GM12891 (cell line): ENCODE measurements around the gene FAM50B.

ENCODE experiments used
- DNase-seq: peaks from one replicate; pipeline ENCODE4 v3.0.0; 2011; ENCODE audit warnings: low spot score; ENCODE audit not compliant: insufficient read length
- FAIRE-seq: peaks from 2 replicates; lab custom pipeline; 2011; peaks lifted over from hg19 to GRCh38; lab: Jason Lieb, UNC
- PAX5 ChIP-seq: IDR thresholded peaks from 2 replicates; pipeline ENCODE4 v1.6.1; 2011; ENCODE audit warnings: low read length, moderate library complexity, mild to moderate bottlenecking; ENCODE audit not compliant: insufficient read depth, severe bottlenecking
- POLR2A ChIP-seq: IDR thresholded peaks from 2 replicates; pipeline ENCODE4 v1.6.1; 2011; ENCODE audit warnings: low read depth, low read length, control low read depth
- POLR2AphosphoS5 ChIP-seq: IDR thresholded peaks from 2 replicates; pipeline ENCODE4 v1.6.1; 2011; ENCODE audit warnings: low read depth, low read length, control low read depth
- POU2F2 ChIP-seq: IDR thresholded peaks from 2 replicates; pipeline ENCODE4 v1.6.1; 2011; ENCODE audit warnings: low read depth, mild to moderate bottlenecking, control low read depth, low read length, moderate library complexity
- SPI1 ChIP-seq: IDR thresholded peaks from 2 replicates; pipeline ENCODE4 v1.6.1; 2011; ENCODE audit warnings: low read depth, low read length, control low read depth
- TAF1 ChIP-seq: IDR thresholded peaks from 2 replicates; pipeline ENCODE4 v1.6.1; 2011; ENCODE audit warnings: low read depth, low read length, control low read depth

FAM50B gene

GRCh38 chr6:3819161-3820110, 29.7 kb upstream of the FAM50B start:
- no peak for FAIRE-seq

GRCh38 chr6:3820563-3820962, 28.6 kb upstream of the FAM50B start:
- TF ChIP-seq TAF1: no peak
- TF ChIP-seq POU2F2: no peak
- no peak for TF ChIP-seq POLR2A
- no peak for TF ChIP-seq SPI1
- no peak for TF ChIP-seq POLR2AphosphoS5
- TF ChIP-seq PAX5: no peak
- FAIRE-seq (no peak), DNase-seq (no peak)

More at GRCh38 chr6:3819161-3820110, 29.7 kb upstream of the FAM50B start:
- DNase-seq: no peak
- no peak for TF ChIP-seq POU2F2
- no peak for TF ChIP-seq TAF1
- TF ChIP-seq POLR2AphosphoS5: no peak

GRCh38 chr6:3822747-3823445, 26.3 kb upstream of the FAM50B start:
- no peak for FAIRE-seq
- no peak for DNase-seq
- TF ChIP-seq POU2F2: no peak
- no peak for TF ChIP-seq POLR2AphosphoS5
- TF ChIP-seq SPI1: no peak
- no peak for TF ChIP-seq TAF1
- no peak for TF ChIP-seq POLR2A
- no peak for TF ChIP-seq PAX5

- TF ChIP-seq TAF1 (no peak), POLR2AphosphoS5 (no peak), SPI1 (no peak), PAX5 (no peak), POU2F2 (no peak), POLR2A (no peak)
- FAIRE-seq (no peak), DNase-seq (no peak)
Measured at GRCh38 chr6:3823671-3824070, 25.5 kb upstream of the FAM50B start.

GRCh38 chr6:3825331-3825831, 23.8 kb upstream of the FAM50B start:
- FAIRE-seq: no peak
- no peak for DNase-seq

GRCh38 chr6:3825851-3826581, 23.2 kb upstream of the FAM50B start:
- no peak for TF ChIP-seq POU2F2
- DNase-seq (no peak), FAIRE-seq (no peak)

More at GRCh38 chr6:3825331-3825831, 23.8 kb upstream of the FAM50B start:
- TF ChIP-seq POLR2AphosphoS5 (no peak), PAX5 (no peak), SPI1 (no peak), POU2F2 (no peak), POLR2A (no peak), TAF1 (no peak)

GRCh38 chr6:3829285-3829684, 19.9 kb upstream of the FAM50B start:
- FAIRE-seq (no peak), DNase-seq (no peak)
- TF ChIP-seq PAX5: no peak
- TF ChIP-seq POLR2A: no peak
- no peak for TF ChIP-seq POU2F2
- no peak for TF ChIP-seq TAF1
- no peak for TF ChIP-seq POLR2AphosphoS5
- TF ChIP-seq SPI1: no peak

GRCh38 chr6:3830806-3831205, 18.4 kb upstream of the FAM50B start:
- no peak for DNase-seq
- no peak for FAIRE-seq
- TF ChIP-seq PAX5 (no peak), TAF1 (no peak), SPI1 (no peak), POLR2AphosphoS5 (no peak)

GRCh38 chr6:3831761-3832530, 17.2 kb upstream of the FAM50B start:
- FAIRE-seq (no peak), DNase-seq (no peak)
- TF ChIP-seq SPI1 (no peak), POLR2AphosphoS5 (no peak), TAF1 (no peak), POLR2A (no peak), POU2F2 (no peak), PAX5 (no peak)
